Measurements from ENCODE around the gene INTS6L.

GRCh38 chrX:135528756-135529155, 8.3 kb downstream of the INTS6L start:
- TF ChIP-seq EZH2 (IDR thresholded peaks at IDR 0.05; ENCODE audit: borderline replicate concordance, insufficient read depth, low read length, poor library complexity, severe bottlenecking) (no peak), TAF1 (IDR thresholded peaks at IDR 0.05; ENCODE audit: low read depth) (no peak), POLR2AphosphoS5 (IDR thresholded peaks at IDR 0.05) (no peak), CTCF (IDR thresholded peaks at IDR 0.05; ENCODE audit: poor library complexity, severe bottlenecking) (no peak), EP300 (conservative IDR thresholded peaks at IDR 0.05; ENCODE audit: poor library complexity, severe bottlenecking) (no peak), RAD21 (conservative IDR thresholded peaks at IDR 0.05) (no peak), SMC3 (conservative IDR thresholded peaks at IDR 0.05; ENCODE audit: poor library complexity) (no peak), REST (IDR thresholded peaks at IDR 0.05; ENCODE audit: borderline replicate concordance) (no peak), MXI1 (conservative IDR thresholded peaks at IDR 0.05; ENCODE audit: poor library complexity, severe bottlenecking) (no peak)

Data from neural cell (in vitro differentiated cells).